SH-SY5Y (cell line): ENCODE measurements around the gene HSPA1B.

Experiments
- GATA2 ChIP-seq: IDR thresholded peaks from 2 replicates; pipeline ENCODE4 v1.6.1; 2011; ENCODE audit warnings: mild to moderate bottlenecking, low read depth, low read length
- GATA3 ChIP-seq: IDR thresholded peaks from 2 replicates; pipeline ENCODE4 v1.6.1; 2011; ENCODE audit warnings: low read depth, mild to moderate bottlenecking, low read length, moderate library complexity

- TF ChIP-seq GATA2: no peak
- TF ChIP-seq GATA3: no peak
These were observed 12.3 kb upstream of the HSPA1B start, which contains the start of the genes HSPA1A and HSPA1L for GRCh38 chr6:31815025-31815838.
